Transverse colon (tissue), 4 donors: ENCODE measurements around the gene KRI1. TPM values are rescaled to one million over a fixed set of nuclear protein-coding genes. Genes with fewer than 3 reads are reported as not detected.

ENCODE experiments used
- DNase-seq: peaks from one replicate; pipeline ENCODE4 v3.0.0-alpha.2; 2019
- H3K27ac ChIP-seq, 4 donors: fragments of 200-600 bp; sonication (generic); 2 replicates each; pipeline ENCODE4 v1.5.1; 2016 to 2018; ENCODE audit warnings: inconsistent platforms in 4 of 4
- H3K27me3 ChIP-seq: fragments of 200-600 bp; sonication (generic); 2 replicates; pipeline ENCODE4 v1.5.1; 2017; ENCODE audit warnings: inconsistent platforms
- H3K36me3 ChIP-seq, 4 donors: fragments of 200-600 bp; sonication (generic); 2 replicates each; pipeline ENCODE4 v1.5.1; 2017 to 2019; ENCODE audit warnings: inconsistent platforms in 4 of 4
- H3K4me1 ChIP-seq, 4 donors: fragments of 200-600 bp; sonication (generic); 2 replicates each; pipeline ENCODE4 v1.5.1; 2017 to 2020; ENCODE audit warnings: inconsistent platforms in 4 of 4
- H3K4me3 ChIP-seq, 4 donors: fragments of 200-600 bp; sonication (generic); 1 replicate in 1 of 4; 2 replicates in 3 of 4; pipeline versions ENCODE4 v1.5.1 to v1.6.1; 2017 to 2019; ENCODE audit warnings: inconsistent platforms in 4 of 4
- H3K9me3 ChIP-seq, 2 donors: fragments of 200-600 bp; sonication (generic); 2 replicates each; pipeline ENCODE4 v1.5.1; 2017 to 2019; ENCODE audit warnings: inconsistent platforms in 2 of 2
- CTCF ChIP-seq, 5 experiments: fragments of 200-600 bp in 3 of 5; fragments of 450-650 bp in 2 of 5; sonication (generic) in 3 of 5; IDR thresholded peaks; 1 replicate in 2 of 5; 2 replicates in 3 of 5; pipeline ENCODE4 v1.5.1; 2016 to 2017; ENCODE audit warnings: antibody characterized with exemption in 5 of 5, inconsistent platforms in 3 of 5, mild to moderate bottlenecking in 2 of 5, moderate library complexity in 1 of 5
- EP300 ChIP-seq: sonication (generic); formaldehyde crosslinking; IDR thresholded peaks from one replicate; pipeline ENCODE4 v1.6.1; 2017; ENCODE audit warnings: antibody characterized with exemption, low read depth
- POLR2A ChIP-seq: fragments of 450-650 bp; IDR thresholded peaks from one replicate; pipeline ENCODE4 v1.6.1; 2016; ENCODE audit warnings: antibody characterized with exemption, mild to moderate bottlenecking, moderate library complexity
- POLR2AphosphoS5 ChIP-seq, 3 donors: sonication (generic); formaldehyde crosslinking; IDR thresholded peaks; one replicate each; pipeline ENCODE4 v1.6.1; 2016; ENCODE audit warnings: antibody characterized with exemption in 3 of 3
- WGBS, 2 donors: methylation state at CpG; one replicate each; pipeline ENCODE4 v1.1.5; 2018; ENCODE audit warnings: low coverage in 1 of 2; 5-methylcytosine and 5-hydroxymethylcytosine counted together
- in situ Hi-C, 4 donors: fragments of 200-750 bp; cut with MboI; loops; one replicate each; pipeline versions ENCODE4 v1.15.0 to v1.15.1; 2017; ENCODE audit warnings: low sequenced_read_pairs in 3 of 4, low pct_ligation_motif_present in 1 of 4, low pct_unique_long_range_greater_than_20kb in 1 of 4
- intact Hi-C: fragments of 100-400 bp; cut with DNase I; formaldehyde crosslinking; loops from one replicate; pipeline ENCODE4 v1.15.1; 2023; ENCODE audit warnings: low total_unique reads
- total RNA-seq, 4 donors: library from RNA; depleted of rRNA; stranded (reverse); fragments of >200 nt; gene quantifications; one replicate each; pipeline ENCODE4 v1.1.0, GENCODE V29; 2016

The KRI1 gene
- total RNA-seq, 4 donors from 2014 or later: 12.7 to 53.1 (median 27.9) TPM

- no peaks in the 10 kb centered on the region for H3K27me3 ChIP-seq
- no peak overlapping the region for H3K27ac ChIP-seq
- H3K4me3 ChIP-seq: no peak overlapping the region
- peaks cover 0 to 43% (median 13%) of the 10 kb centered on the region in 4 donors for H3K4me1 ChIP-seq
- H3K36me3 ChIP-seq: no peaks in the 10 kb centered on the region
- H3K9me3 ChIP-seq: no peaks in the 10 kb centered on the region
- intact Hi-C loops (no loop called here), in situ Hi-C loops (no loop called here)
- WGBS, 2 donors: 87 to 93% methylated on average over 3 to 5 of the region's 5 CpGs
- TF ChIP-seq POLR2AphosphoS5 (IDR thresholded peaks at IDR 0.05) (no peak), POLR2A (no peak), CTCF (IDR thresholded peaks at IDR 0.05) (no peak), EP300 (no peak)
- no peak for DNase-seq
Measured at GRCh38 chr19:10600149-10600548, 34.3 kb upstream of the KRI1 start.

GRCh38 chr19:10593820-10594637 is 28.2 kb upstream of the KRI1 start:
- no peaks in the 10 kb centered on the region for H3K36me3 ChIP-seq
- 65 to 69% methylated on average over 4 to 9 of the region's 9 CpGs for WGBS, 2 donors
- H3K9me3 ChIP-seq: no peaks in the 10 kb centered on the region
- intact Hi-C loops: no loop called here
- H3K27ac ChIP-seq: peak overlapping the region in 2 of 4 donors; percentile 12 to 26
- peaks cover 0 to 34% (median 2%) of the 10 kb centered on the region in 4 donors for H3K4me1 ChIP-seq
- in situ Hi-C loops: no loop called here
- peak; percentile 53 for DNase-seq
- TF ChIP-seq POLR2AphosphoS5 (IDR thresholded peaks at IDR 0.05) (no peak), EP300 (no peak), CTCF (IDR thresholded peaks at IDR 0.05) (no peak), POLR2A (no peak)
- peaks cover under 1% of the 10 kb centered on the region for H3K27me3 ChIP-seq
- no peak overlapping the region for H3K4me3 ChIP-seq

GRCh38 chr19:10593148-10593547 is 27.3 kb upstream of the KRI1 start:
- no peak for DNase-seq
- in situ Hi-C loops (no loop called here), intact Hi-C loops (no loop called here)
- H3K9me3 ChIP-seq: no peaks in the 10 kb centered on the region
- TF ChIP-seq CTCF (IDR thresholded peaks at IDR 0.05) (no peak), EP300 (no peak), POLR2A (no peak), POLR2AphosphoS5 (IDR thresholded peaks at IDR 0.05) (no peak)
- peaks cover 10% of the 10 kb centered on the region for H3K27me3 ChIP-seq
- no peak overlapping the region for H3K4me3 ChIP-seq
- peaks cover 0 to 34% (median 2%) of the 10 kb centered on the region in 4 donors for H3K4me1 ChIP-seq
- peak overlapping the region in 2 of 4 donors; percentile 9 to 26 for H3K27ac ChIP-seq
- WGBS, 2 donors: 96% methylated on average over 7 of the region's 7 CpGs; no CpG with 5 or more reads in 1 of the 2 donors
- no peaks in the 10 kb centered on the region for H3K36me3 ChIP-seq

GRCh38 chr19:10587839-10588150 is 22.0 kb upstream of the KRI1 start:
- no peak for DNase-seq

More at GRCh38 chr19:10587839-10588150, 22.0 kb upstream of the KRI1 start:
- Histone ChIP-seq H3K36me3 (no peaks in the 10 kb centered on the region), H3K27me3 (peaks cover 23% of the 10 kb centered on the region), H3K4me1 (no peaks in the 10 kb centered on the region), H3K27ac (no peak overlapping the region), H3K9me3 (no peaks in the 10 kb centered on the region), H3K4me3 (no peak overlapping the region)
- intact Hi-C loops: no loop called here
- no peak for TF ChIP-seq CTCF (IDR thresholded peaks at IDR 0.05)
- no peak for TF ChIP-seq POLR2AphosphoS5 (IDR thresholded peaks at IDR 0.05)
- no peak for TF ChIP-seq EP300
- TF ChIP-seq POLR2A: no peak
- 69 to 83% methylated on average over 2 of the region's 2 CpGs for WGBS, 2 donors
- in situ Hi-C loops: loop anchor here in 1 of 4 donors (10.0 kb wide), 1 partner anchor 57 kb away; no protein-coding TSS in a partner anchor
